GM19452 (cell line): ENCODE data around the gene MINDY3.
"Not testable (repeated sequence)": the region's sequence is repeated elsewhere in the genome, so short reads cannot be mapped to it uniquely, and the experiment has no call there.

ENCODE experiments used
- ATAC-seq: cut with Tn5 transposase; IDR thresholded peaks from one replicate; pipeline ENCODE4 v1.9.1; 2021; ENCODE audit not compliant: unreplicated experiment

MINDY3 gene

DNA sequence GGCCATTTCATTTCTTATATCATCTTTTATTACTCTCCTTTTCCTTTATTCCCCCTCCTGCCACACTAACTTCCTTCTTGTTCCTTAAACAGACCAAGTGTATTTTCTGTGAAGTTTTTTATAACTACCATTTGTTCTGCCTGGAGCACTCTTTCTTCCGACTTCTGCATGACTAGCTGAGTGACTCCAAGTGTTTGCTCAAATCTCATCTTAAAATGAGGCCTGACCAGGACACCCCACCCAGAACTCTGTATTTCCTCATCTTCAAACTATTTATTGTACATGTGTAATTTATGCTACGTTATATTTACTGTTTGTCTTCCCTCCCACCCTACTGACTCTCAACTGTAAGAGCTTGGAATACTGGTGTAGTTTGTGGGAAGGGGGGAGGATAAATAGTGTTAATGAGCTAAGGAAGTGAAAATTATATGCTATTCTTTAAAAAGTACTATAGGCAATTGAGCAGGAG, 3.2 kb downstream of the MINDY3 start:
- ATAC-seq: no peak

DNA sequence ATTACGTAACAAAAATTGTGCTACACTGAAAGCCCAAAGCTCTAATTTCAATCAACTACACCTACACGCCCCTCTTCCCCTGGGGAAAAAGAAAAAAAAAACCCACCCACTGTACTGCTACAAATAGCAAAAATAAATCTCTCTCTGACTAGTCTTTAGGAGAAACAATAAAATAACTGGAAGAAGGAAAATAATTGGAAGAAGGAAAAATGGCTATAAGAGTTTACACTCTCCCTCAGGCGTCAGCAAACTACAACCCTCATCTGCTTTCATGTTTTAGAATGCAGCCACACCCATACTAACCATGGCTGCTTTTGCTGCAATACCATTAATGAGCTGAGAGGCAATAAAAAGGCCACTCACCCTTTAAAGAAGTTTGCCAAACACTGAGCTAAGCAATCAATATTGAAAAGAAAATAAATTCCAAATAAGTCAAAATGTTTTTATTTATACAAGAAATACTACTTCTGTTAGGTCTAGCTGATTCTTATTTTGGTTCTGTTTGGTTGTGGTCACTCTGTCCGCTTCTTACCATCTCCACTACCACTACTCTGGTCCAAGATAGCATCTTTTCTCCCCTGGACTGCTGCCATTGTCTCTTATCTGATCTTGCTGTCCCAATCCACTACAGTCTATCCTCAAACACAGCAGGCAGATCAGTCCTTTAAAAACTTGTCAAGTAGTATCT, 3.8 kb downstream of the MINDY3 start:
- ATAC-seq: no peak

- no peak for ATAC-seq
Measured at GRCh38 chr10:15853800-15854199, 6.5 kb downstream of the MINDY3 start.

DNA sequence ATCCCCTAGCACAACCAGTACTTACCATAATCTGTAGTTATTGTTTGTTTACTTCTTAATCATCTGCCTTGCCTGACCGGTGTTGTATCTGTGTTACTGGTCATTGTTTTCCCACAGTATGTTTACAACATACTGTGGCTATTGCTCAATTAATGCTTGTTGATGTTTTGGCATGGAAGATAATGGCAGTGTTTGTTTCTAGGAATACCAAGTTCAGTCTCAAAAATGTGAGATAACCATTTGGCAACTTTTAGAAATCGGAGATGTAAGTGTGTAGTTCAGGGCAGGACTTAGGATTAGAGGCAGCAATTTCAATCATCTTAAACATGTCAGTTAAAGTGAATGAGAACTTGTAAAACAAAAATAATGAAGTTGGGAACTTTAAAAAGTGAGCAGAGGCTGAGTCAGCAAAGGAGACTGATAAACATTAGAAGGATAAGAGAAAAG, 8.2 kb downstream of the MINDY3 start:
- ATAC-seq: no peak

DNA sequence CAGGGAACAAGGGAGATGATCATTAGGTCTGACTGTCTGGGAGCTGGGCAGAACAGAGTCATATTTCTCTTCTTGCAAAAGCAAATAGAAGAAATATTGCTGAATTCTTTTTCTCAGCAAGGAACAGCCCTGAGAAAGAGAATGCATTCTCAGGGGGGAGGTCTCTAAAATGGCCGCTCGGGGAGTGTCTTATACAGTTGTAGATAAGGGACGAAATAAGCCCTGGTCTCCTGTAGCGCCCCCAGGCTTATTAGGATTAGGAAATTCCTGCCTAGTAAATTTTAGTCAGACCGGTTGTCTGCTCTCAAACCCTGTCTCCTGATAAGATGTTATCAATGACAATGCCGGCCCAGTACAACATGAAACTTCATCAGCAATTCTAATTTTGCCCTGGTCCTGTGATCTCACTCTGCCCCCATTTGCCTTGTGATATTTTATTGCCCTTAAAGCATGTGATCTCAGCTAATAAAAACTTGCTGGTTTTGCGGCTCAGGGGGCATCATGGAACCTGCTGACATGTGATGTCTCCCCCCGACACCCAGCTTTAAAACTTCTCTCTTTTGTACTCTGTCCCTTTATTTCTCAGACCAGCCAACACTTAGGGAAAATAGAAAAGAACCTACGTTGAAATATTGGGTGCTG, 9.8 kb downstream of the MINDY3 start:
- not testable (repeated sequence) for ATAC-seq

- no peak for ATAC-seq
Measured at GRCh38 chr10:15849316-15849715, 11.0 kb downstream of the MINDY3 start.

- ATAC-seq: no peak
Measured at GRCh38 chr10:15847481-15847880, 12.8 kb downstream of the MINDY3 start.

DNA sequence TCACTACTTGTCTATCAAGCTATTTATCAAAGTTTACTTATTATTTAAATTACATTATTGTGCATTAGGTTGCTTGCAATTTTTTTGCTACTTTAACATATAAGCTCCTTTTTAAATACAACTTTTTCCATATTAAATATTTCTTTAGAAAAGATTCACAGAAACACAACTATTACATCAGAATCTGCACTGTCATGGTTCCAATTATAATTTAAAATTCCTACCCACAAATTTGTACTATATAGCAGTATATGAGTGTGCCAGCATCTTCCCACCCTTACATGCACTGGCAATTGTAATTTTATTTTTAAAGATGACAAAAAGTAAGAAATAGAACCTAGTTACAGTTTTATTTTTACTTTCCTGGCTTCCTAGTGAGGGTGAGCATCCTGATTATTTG, 15.8 kb downstream of the MINDY3 start:
- ATAC-seq: no peak

- no peak for ATAC-seq
Measured at GRCh38 chr10:15843695-15844094, 16.6 kb downstream of the MINDY3 start.

- ATAC-seq: no peak
Measured at GRCh38 chr10:15842556-15843169, 17.6 kb downstream of the MINDY3 start.

DNA sequence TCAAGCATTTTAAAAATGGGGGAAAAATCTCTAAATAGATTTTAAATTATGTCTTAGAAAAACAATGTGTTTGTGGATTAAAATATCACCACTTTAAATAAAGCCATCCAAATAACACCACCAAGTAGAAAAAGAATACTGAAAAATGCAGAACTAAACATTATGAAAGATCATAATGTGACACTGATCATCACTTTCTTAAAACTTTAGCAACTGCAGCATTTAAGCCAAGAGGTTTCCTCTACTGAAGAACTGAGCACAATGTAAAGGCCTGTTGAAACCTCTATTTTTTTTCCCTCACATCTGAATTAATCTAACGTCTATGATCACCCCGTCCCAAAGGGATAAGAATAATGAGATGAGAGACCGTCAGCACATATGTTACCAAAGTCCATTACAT, 18.6 kb downstream of the MINDY3 start:
- ATAC-seq: no peak

DNA sequence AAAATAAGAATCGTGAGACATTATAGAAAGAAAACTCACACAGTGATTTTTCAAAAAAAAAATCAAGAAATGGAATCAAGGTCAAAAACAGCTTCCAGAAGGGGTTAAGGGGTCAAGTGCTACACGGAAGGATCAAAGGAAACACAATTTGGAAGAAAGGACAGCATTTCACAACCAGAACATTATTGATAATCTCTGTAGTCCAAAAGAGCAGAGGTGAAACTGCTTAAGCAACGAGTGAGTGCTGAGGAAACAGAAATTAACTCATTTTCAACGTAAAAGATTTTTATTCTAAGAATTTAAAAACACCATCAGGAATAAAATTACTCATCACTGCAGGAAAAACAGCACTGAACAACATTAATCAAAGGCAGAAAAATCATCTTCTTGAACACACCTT, 23.5 kb downstream of the MINDY3 start:
- no peak for ATAC-seq

DNA sequence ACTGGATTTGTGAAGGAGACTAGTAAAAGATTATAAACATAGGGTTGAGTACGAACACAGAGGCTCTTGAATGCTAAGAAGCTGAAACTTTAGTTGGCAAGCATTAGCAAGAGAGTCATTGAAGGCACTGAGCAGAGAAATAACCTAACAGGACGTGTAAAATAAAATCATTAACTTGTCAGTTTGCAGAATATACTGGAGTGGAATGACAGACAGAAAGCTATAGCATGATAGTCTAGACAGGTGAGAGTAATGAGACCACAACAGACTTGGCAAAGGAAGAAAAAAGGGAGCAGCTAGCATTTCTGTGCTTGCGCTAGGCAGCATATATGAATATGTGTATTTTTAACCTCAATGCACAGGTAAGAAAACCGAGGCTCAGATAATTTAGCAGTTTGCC, 30.8 kb downstream of the MINDY3 start:
- no peak for ATAC-seq

DNA sequence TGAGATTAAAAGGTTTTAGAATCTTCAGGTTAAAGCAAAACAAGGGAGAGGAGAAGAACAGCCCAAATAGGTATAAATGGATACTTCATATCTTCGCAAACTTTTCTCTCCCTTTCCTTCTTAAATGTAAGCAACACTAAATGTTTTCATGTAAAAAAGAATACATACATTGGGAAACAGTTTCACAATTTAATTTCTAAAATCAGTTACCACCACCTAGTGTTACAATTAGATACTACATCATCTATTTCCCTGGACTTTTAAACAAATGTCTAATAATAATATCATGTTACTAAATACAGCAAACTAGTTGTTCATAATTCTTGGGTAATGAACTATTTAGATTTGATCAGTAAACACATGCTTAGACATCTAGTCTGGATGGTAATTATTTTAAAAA, 35.8 kb downstream of the MINDY3 start:
- ATAC-seq: no peak

DNA sequence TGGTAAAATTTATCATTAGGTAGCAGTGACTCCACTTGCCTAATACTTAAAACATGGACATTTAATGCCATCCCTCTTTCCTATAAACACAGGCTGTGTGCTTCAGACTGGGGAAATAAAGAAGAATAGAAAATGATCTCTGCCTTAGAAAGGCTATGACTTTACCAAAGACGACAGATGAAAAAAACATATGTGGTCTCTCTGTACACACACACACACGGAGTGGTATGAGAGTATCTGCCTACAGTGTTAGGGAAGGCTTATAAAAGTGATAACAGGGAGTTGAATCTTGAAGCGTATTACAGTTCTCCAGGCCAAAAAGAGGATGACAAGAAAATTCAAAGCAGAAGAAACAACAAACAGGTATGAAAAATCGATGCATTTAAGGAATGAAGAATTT, 38.2 kb downstream of the MINDY3 start:
- ATAC-seq: no peak

- ATAC-seq: no peak
Measured at GRCh38 chr10:15821046-15821683, 39.1 kb downstream of the MINDY3 start.

- no peak for ATAC-seq
Measured at GRCh38 chr10:15817409-15818046, 42.8 kb downstream of the MINDY3 start.

- no peak for ATAC-seq
Measured at GRCh38 chr10:15815242-15815885, 44.9 kb downstream of the MINDY3 start.

DNA sequence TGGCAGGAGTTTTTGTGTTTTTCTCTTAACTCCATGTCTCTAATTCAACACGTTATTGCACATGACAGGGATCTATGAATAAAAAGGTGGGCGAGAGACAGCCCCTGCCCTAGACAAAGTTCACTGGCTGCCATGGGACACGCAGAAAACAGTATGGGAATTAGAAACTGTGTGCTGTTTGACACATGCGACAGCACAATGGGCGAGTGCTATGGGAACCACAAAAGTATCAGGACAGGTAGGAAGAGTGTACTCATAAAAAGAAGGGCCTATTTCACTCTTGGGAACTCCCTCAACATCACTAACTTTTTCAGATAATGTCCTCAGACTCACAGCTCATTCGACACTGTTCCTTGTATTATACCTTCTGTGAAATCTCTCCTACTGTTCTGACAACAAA, 45.7 kb downstream of the MINDY3 start:
- no peak for ATAC-seq

DNA sequence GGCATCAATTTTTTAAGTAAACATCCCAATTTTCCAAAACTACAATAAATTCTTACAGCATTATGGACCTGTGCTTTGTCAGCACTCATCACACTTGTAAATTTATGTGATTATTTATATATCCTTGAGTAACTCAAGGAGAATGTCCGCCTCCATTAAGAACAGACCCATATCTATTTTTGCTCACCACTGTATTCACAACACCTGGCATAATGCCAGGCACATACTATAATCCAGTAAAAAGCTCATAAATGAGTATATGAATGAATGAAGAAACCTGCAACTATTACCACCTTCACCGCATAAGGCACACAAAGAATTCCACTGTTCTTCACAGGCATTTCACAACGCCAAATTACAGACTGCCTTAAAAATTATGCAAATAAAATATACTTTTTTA, 46.9 kb downstream of the MINDY3 start:
- ATAC-seq: no peak

DNA sequence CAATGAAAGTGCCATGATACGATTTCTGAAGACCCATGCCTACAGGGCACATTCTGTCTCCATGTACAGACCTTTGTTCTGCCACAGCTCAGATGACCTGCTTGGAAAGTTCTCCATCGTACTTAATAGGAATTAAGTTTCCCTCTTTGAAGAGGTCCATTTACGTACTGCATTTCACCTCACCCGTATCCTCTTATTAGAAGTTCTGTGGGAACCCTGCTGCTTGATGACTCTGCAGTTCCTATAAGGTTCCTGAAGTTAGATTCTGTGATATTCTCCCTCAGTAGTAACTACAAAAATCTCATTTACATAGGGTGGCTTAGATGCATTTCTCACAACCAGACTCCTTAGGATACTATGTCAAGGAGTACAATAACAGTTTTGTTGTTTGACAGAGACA, 50.9 kb downstream of the MINDY3 start:
- no peak for ATAC-seq
